HG02970 (cell line): ENCODE results near the gene COL25A1.

Source experiments
- ATAC-seq: cut with Tn5 transposase; IDR thresholded peaks from one replicate; pipeline ENCODE4 v1.9.1; 2021; ENCODE audit warnings: mild to moderate bottlenecking, moderate library complexity, moderate number of reproducible peaks; ENCODE audit not compliant: unreplicated experiment, low FRiP score

Gene COL25A1

DNA sequence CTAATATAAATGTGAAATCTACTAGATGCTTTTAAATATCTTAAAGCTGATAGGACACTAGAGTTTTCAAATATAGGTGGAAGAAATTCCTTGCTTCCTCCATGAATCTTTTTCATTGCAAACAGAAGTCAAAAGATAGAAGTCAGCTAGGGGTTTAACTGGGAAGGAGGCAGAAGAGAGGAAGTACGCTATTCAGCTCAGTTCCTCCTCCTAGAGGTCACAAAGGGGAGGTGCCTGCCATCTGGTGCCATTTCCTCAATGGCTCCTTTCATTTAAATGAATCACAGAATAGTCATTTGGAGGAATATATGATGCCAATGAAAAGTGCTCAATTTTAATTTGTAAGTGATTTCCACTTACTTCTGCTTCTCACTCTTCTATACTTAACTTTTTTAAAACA lies 8.5 kb downstream of the COL25A1 start:
- ATAC-seq: peak; percentile 77

DNA sequence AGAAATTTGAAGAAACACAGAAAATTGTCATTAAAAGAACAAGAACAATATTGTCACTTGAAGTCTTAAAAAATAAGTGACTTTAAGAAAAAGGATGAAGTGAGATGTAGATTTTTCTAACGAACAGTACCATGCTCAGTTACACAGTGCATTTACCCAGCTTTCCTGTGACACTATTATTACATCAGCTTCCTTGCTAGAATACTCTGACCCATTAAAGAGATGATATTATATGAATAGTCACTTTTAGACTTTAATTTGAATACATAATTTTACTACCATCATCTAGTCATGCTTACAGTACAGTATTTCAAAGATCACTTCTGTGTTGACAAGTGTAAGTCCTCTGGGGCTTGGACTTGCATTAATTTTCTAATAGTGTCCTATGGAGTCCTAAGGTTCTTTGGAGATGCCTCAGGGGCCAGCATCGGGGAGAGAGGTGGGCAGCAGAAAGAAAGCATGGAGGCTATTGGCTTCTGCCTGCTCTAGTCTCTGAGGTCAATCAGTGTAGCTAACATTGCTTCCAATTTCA lies 10.7 kb downstream of the COL25A1 start:
- no peak for ATAC-seq

GRCh38 chr4:109290918-109291317 lies 11.5 kb downstream of the COL25A1 start:
- ATAC-seq: no peak

- ATAC-seq: peak; percentile 85
Observed at GRCh38 chr4:109278594-109279031, 23.8 kb downstream of the COL25A1 start.

DNA sequence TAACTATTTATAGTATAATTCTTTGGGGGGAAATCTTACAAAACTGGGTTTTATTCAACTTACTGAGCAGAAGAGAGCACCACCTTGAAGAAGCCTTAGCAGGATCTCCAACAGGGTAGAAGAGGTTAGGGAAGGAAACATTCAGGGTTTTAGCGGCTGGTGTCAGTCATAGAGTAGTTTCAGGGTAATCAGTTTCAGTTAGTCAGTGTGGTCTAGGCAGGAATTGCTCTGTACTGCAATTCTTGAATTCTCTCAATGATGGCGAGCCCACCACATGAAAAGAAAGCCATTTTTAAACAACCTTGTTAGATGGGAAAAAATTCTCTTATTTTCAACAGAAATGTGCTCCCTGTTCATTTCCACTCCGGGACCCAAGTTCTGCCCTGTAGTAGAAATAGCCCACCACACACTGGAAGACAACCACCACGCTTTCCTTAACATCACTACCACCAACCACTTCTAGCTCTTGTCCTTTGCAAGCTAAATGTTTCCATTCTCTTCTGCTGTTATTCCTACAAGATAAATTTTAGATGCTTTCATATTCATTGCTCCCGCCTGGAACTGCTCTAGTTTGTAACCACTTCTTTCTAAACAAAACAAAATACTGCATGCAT lies 25.9 kb downstream of the COL25A1 start:
- ATAC-seq: no peak

- no peak for ATAC-seq
Observed at GRCh38 chr4:109275066-109275745, 27.3 kb downstream of the COL25A1 start.

DNA sequence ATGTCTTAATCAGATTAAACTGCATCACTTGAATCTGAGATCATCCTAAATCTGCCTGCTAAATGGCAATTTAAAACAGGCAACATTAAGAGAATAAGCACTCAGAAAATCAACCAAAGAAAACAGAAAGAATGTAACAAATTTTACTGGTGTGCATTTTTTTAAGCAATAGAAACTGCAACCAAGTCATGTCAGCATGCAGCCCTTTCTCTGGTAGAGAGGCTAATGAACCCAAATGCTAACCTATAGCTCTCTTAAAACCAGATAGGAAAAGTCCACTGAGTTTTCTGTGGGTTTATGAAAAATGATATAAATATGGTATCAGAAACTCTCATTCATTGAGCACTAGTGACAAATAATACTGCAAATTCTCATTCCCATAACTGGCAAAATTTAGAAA lies 35.6 kb downstream of the COL25A1 start:
- no peak for ATAC-seq

- ATAC-seq: no peak
Observed at GRCh38 chr4:109266236-109266635, 36.2 kb downstream of the COL25A1 start.

DNA sequence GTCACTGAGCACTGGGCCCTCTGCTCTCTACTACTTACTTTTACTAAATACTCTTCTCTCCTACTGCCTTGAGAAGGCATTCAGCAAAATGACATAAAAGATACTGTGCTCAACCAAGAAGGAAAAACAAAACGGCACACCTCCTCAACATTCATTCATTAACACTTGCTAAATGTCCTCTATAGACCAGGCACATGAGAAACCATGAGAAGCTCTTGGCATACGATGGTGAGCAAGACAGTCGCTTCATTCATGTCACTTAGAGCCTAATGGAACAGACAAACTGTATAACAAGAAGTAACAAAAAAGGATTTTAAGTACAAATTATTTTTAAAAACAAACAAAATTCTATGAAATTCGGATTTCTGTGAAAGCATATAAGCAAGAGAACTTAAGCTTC lies 38.7 kb downstream of the COL25A1 start:
- no peak for ATAC-seq

DNA sequence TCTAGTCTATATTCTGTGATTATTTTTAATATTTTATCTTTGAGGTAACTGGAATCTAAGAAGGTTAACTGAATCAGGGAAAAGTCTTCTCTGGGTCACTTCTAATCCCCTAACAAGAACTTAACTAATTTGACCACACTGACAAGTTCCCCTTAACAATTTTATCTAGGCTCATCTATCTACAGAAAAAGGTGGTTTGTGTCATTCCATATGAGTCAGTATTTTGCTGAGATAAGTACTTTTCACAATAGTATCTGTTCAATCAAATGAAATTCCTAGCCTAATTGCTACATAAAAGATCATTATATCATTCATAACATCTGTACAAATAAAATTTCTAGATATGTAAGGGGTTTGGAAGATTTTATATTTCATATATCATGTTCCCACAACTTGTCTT lies 45.6 kb downstream of the COL25A1 start:
- ATAC-seq: no peak

DNA sequence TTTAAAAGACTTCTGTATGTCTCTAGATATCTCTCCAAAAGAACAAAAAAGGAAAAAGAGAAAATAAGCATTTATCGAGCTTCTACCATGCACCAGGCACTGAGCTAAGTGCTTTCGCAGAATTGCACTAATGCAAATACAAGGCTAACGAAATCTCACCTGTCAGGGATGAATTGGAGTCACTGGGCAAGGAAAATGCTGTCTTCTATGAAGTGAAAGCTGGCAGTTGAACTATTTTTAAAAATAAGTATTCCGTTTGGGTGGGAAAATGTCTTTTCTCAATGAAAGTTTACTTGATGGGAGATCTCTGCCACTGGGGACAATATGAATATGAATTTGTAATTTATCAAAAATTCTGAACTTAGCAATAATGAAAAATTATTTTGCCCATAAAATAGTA lies 47.6 kb downstream of the COL25A1 start:
- no peak for ATAC-seq

- no peak for ATAC-seq
Observed at GRCh38 chr4:109251396-109251795, 51.1 kb downstream of the COL25A1 start.

DNA sequence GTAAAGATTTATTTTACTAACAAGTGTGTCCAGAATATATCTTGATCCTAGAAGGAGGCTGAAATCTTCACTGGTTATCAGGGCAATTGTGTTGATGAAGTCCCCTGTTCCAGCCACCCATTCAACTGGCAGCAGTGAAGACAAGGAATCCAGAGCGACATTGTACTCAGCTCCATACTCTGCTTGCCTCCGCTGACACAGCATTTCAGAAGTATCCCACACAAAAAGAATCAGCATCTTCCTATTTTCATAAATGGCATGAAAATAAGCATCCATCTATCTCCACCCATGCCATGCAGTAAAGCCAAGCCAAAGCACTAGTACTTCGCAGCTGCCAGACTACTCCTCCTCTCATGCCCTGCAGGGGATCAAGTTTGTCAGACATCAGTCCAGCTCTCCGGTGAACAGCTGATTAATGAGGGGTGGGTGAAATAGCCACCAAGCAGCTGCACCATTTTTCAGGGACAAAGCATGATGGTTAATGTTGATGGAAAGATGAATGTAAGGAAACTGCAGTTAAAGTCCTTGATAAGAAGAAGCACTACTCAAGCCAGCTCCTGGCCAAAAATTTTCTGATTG lies 54.0 kb downstream of the COL25A1 start:
- no peak for ATAC-seq

DNA sequence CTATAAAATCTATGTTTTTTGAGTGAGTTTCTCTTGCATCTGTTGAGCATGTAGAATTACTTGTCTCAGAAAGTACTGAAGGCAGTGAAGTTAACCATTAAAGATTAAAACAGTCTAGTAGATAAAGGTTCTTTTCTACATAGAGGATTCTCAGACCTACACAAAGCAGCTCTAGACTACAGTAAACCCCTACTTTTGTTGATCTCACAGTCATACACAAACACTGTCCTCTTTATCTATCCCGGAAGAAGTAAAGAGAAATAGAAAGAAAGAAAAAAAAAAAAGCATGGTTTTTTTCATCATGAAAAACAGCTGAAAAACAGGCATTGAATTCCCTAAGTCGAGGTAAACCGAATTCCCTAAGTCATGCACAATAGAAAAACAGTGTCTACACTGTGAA lies 58.6 kb downstream of the COL25A1 start:
- no peak for ATAC-seq

DNA sequence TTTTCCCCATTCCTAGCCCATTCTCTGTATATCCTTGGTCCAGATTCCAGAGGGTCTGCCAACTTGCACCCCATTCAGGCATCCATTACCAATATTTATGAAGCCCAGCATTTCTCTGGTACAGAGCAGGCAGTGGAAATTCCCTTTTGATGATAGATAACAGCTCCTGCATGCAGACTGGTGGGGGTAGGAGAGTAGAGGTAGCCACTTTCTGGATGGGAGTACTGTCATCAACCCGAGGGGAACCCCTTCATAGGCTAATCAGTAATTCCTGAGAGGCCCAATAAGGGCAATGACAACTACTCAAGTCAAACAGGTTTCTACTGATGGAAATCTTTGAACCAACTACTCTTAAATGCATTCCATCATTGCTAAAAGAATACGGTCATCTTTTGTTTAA lies 63.7 kb downstream of the COL25A1 start:
- no peak for ATAC-seq

DNA sequence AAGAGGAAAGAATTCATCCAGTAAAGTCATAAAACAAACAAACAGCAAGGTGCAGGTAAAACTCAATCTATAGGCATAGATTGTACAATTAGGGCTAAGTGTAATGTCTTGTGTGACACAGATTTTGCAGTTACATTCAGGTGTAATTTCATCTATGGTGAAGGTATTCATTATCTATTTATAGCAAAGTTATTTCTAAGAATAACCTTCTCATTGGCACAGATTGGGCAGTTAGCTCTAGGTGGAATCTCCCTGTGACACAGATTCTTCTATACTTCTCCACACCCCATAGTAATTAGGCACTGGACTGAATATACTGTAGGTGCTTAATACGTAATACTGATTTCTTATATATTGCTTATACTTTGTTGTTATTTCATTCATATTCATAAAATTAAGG lies 66.8 kb downstream of the COL25A1 start:
- ATAC-seq: no peak

DNA sequence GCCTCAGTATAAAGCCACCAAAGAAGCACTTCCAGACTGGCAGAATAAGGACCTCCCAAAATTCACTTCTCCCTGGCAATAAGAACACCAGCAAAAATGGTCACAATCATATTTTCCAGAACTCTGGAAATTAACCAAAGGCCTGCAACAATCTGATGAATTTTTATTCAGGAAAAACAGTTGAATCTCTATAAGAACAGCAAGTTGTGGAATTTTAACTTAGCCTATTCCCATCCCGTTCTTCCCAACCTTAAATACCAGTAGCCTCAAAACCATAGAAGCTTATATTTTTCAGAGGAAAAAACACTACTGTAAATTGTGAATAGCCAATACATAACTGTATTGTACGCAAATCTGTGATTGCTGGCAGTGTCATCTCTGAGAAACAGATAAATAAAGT lies 67.9 kb downstream of the COL25A1 start:
- ATAC-seq: no peak

GRCh38 chr4:109233570-109233969 lies 68.9 kb downstream of the COL25A1 start:
- ATAC-seq: no peak

DNA sequence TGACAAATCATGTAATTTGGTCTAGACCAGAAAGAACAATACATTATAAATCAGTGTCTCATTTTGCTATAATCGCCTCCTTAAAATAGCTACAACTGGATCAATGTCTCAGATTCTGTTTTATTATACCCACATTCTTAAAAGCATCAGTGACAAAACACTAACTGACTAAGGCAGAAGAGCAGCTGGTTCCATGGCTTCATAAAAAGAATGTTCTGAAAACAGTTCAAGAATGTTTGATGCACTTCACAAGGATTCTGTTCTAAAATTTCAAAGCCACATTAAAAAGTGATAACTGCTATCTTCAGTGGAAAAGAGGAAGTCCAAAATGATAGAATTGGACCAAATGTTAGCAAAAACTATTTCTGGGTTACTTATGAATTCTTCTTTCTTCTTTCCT lies 69.8 kb downstream of the COL25A1 start:
- no peak for ATAC-seq

DNA sequence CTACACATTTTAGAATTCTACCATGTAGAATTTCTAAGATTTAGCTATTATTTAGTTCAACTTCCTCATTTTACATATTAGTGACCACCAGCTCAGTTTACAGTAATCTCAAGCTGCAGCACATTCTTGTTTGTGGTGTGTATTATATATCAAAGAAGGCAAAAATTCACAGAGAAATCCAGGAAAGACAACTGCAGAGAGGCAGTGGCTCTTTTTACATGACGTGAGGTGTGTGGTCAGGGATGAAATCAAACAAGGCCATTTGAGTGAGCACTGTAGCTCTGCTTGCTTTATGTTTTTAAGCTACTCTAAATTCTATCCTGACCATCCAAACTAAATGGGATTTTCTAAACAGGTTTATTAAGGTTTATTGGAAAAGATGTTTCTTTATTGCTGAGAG lies 71.1 kb downstream of the COL25A1 start:
- ATAC-seq: no peak

GRCh38 chr4:109229028-109229427 lies 73.4 kb downstream of the COL25A1 start:
- ATAC-seq: no peak

DNA sequence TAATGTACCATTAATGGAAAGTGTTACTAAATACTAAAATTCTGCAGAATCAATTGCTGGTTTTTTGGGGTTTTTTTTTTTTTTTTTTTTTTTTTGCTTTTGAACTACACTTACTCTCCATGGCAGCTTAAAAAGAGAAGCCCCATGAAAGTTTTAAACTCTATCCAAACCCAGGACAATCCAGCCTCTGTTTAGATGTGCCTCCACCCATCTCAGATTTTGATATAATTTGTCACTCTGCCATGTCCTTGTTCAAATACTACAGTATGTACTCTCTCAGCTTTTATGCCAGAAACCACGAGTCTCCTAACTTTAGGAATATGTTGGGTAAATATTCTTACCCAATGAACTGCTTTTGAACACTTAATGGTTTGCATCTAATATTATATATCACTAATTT lies 84.2 kb downstream of the COL25A1 start:
- no peak for ATAC-seq
